Measurements from ENCODE around the gene ZNF335.

DNA sequence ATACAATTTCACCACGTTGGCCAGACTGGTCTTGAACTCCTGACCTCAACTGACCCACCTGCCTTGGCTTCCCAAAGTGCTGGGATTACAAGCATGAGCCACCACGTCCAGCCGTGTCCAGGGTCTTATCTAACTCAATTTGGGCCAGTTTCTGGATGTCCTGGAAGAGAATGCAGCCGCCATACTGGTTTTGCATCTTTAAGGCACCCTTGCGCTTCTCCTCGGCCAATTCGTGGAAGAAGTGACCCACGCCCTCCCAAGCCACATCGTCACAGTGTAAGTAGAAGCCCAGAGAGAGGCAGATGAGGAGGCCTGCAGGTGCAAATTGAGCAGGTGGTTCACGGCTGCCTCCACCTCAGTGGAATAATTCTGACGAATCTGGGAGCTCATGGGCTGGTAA lies 3.7 kb upstream of the ZNF335 start:
- TF ChIP-seq EZH2phosphoT487 (IDR thresholded peaks at IDR 0.05; ENCODE audit: low read depth, severe bottlenecking, unreplicated experiment), result no peak
- no peak for TF ChIP-seq CTCF (IDR thresholded peaks at IDR 0.05; ENCODE audit: poor library complexity)
- TF ChIP-seq EZH2 (IDR thresholded peaks at IDR 0.05; ENCODE audit: borderline replicate concordance), result no peak
